Measurements from ENCODE around the gene SCGN. TPM values are rescaled to one million over a fixed set of nuclear protein-coding genes. Genes with fewer than 3 reads are reported as not detected.

Gene SCGN
- polyA plus RNA-seq, 2 of the 4 experiments (the other 2 are of a cell fraction): 0.13 to 0.17 TPM

DNA sequence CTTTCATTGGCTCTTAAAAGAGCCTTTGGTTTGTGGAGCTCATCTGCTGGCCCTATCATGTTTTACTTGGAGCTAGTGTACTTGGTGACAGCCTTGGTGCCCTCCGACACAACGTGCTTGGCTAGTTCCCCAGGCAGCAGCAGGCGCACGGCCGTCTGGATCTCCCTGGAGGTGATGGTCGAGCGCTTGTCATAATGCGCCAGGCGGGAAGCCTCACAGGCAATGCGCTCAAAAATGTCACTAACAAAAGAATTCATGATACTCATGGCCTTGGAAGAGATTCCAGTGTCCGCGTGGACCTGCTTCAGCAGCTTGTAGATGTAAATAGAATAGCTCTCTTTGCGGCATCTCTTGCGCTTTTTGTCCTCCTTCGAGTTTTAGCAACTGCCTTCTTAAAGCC, 79.7 kb downstream of the SCGN start:
- ChIA-PET CTCF (interaction anchor here (1.1 kb wide), 1 partner anchor 12 kb away, joined by 4 read pairs; no protein-coding TSS in a partner anchor), POLR2A (no interaction called here)
- ATAC-seq (no peak), DNase-seq (ENCODE audit: low read depth in 1 of 2, low spot score in 1 of 2) (no peak), FAIRE-seq (no peak)
- no peaks in the 10 kb centered on the region for H3K4me1 ChIP-seq
- WGBS (ENCODE audit: missing lambda C conversion rate): 86% methylated on average over 15 of the region's 15 CpGs
- H3K4me3 ChIP-seq: no peak overlapping the region
- peaks cover 6% of the 10 kb centered on the region; the same call in 2 of the 3 replicates for H3K9me3 ChIP-seq
- no peak overlapping the region for H3K27ac ChIP-seq
- TF ChIP-seq JUNB (IDR thresholded peaks at IDR 0.05): no peak
- TF ChIP-seq MYC (IDR thresholded peaks at IDR 0.05; ENCODE audit: borderline replicate concordance, low read length): no peak
- no peak for TF ChIP-seq SMC3 (IDR thresholded peaks at IDR 0.05)
- TF ChIP-seq ZSCAN20 (CRISPR knock-in tag; IDR thresholded peaks at IDR 0.05): no peak
- no peak for TF ChIP-seq CEBPB (IDR thresholded peaks at IDR 0.05)
- TF ChIP-seq, protein P1, sequence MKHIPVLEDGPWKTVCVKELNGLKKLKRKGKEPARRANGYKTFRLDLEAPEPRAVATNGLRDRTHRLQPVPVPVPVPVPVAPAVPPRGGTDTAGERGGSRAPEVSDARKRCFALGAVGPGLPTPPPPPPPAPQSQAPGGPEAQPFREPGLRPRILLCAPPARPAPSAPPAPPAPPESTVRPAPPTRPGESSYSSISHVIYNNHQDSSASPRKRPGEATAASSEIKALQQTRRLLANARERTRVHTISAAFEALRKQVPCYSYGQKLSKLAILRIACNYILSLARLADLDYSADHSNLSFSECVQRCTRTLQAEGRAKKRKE (CRISPR knock-in tag; IDR thresholded peaks at IDR 0.05; ENCODE audit: low read depth): no peak
- no peak for TF ChIP-seq EP300 (IDR thresholded peaks at IDR 0.05)
- TF ChIP-seq RNF2 (IDR thresholded peaks at IDR 0.05; ENCODE audit: borderline replicate concordance, low read depth): no peak
- TF ChIP-seq, protein P2, sequence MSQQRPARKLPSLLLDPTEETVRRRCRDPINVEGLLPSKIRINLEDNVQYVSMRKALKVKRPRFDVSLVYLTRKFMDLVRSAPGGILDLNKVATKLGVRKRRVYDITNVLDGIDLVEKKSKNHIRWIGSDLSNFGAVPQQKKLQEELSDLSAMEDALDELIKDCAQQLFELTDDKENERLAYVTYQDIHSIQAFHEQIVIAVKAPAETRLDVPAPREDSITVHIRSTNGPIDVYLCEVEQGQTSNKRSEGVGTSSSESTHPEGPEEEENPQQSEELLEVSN (IDR thresholded peaks at IDR 0.05; ENCODE audit: borderline replicate concordance, low read depth): no peak
- no peak for TF ChIP-seq FOSB (CRISPR knock-in tag; IDR thresholded peaks at IDR 0.05)
- no peak for TF ChIP-seq MAZ (IDR thresholded peaks at IDR 0.05; ENCODE audit: borderline replicate concordance, low read depth, low read length)
- no peak for TF ChIP-seq RAD21 (conservative IDR thresholded peaks at IDR 0.05 in 1 of 2, IDR thresholded peaks at IDR 0.05 in 1 of 2)
- TF ChIP-seq MAX (IDR thresholded peaks at IDR 0.05): no peak
- TF ChIP-seq MAFK (IDR thresholded peaks at IDR 0.05; ENCODE audit: partially characterized antibody): no peak
- no peak for TF ChIP-seq TFCP2L1 (CRISPR knock-in tag; IDR thresholded peaks at IDR 0.05)
- TF ChIP-seq ZC3H11A (IDR thresholded peaks at IDR 0.05): no peak
- TF ChIP-seq TP53 (CRISPR knock-in tag; IDR thresholded peaks at IDR 0.05): no peak
- no peak for TF ChIP-seq HEYL (CRISPR knock-in tag; IDR thresholded peaks at IDR 0.05)
- no peak overlapping the region for H3K4me2 ChIP-seq

DNA sequence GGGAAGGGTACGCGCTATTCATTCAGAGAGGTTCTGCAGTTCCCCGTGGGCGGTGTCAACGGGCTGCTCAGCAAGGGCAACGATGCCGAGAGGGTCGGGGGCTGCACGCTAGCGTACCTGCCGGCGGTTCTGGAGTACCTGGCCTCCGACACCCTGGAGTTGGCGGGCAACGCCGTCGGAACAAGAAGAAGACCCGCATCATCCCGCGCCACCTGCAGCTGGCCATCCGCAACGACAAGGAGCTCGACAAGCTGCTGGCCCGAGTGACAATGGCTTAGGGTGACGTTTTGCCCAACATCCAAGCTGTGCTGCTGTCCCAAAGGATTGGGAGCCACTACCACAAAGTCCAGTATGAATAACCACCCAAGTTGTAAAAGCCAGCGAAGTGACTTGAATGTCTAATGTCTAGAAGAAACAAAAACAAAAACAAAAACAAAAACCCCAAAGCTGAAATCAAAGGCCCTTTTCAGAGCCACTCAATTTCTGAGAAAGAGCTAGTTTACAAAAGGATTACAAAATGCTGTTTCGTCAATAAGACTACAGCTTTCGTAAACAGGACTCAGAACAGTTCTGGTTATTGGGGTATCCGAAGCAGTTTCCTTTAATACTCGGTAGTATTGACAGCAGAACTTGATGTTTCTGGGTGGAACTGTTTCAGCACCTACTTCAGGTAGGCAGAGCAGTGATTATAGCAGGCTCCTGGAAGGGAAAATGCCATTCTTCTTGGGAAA, 80.6 kb downstream of the SCGN start:
- WGBS (ENCODE audit: missing lambda C conversion rate): 65% methylated on average over 14 of the region's 30 CpGs
- DNase-seq (ENCODE audit: low read depth in 1 of 2, low spot score in 1 of 2) (no peak), FAIRE-seq (no peak), ATAC-seq (no peak)
- ChIA-PET POLR2A (no interaction called here), CTCF (no interaction called here)
- H3K4me3 ChIP-seq: no peak overlapping the region
- H3K4me1 ChIP-seq: no peaks in the 10 kb centered on the region
- no peak overlapping the region for H3K4me2 ChIP-seq
- no peak overlapping the region for H3K27ac ChIP-seq
- H3K9me3 ChIP-seq: peaks cover 15% of the 10 kb centered on the region; the same call in 2 of the 3 replicates
- TF ChIP-seq, protein P3, sequence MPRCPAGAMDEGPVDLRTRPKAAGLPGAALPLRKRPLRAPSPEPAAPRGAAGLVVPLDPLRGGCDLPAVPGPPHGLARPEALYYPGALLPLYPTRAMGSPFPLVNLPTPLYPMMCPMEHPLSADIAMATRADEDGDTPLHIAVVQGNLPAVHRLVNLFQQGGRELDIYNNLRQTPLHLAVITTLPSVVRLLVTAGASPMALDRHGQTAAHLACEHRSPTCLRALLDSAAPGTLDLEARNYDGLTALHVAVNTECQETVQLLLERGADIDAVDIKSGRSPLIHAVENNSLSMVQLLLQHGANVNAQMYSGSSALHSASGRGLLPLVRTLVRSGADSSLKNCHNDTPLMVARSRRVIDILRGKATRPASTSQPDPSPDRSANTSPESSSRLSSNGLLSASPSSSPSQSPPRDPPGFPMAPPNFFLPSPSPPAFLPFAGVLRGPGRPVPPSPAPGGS (IDR thresholded peaks at IDR 0.05): no peak
- TF ChIP-seq USF2 (IDR thresholded peaks at IDR 0.05) (no peak), GATA3 (IDR thresholded peaks at IDR 0.05; ENCODE audit: borderline replicate concordance) (no peak), ZNF302 (CRISPR knock-in tag; IDR thresholded peaks at IDR 0.05) (no peak), SREBF2 (IDR thresholded peaks at IDR 0.05) (no peak), NR3C1 (IDR thresholded peaks at IDR 0.05) (no peak), ZSCAN20 (CRISPR knock-in tag; IDR thresholded peaks at IDR 0.05) (no peak), ESRRA (IDR thresholded peaks at IDR 0.05; ENCODE audit: borderline replicate concordance, low read length) (no peak), MAFK (IDR thresholded peaks at IDR 0.05; ENCODE audit: partially characterized antibody) (no peak), PHF8 (IDR thresholded peaks at IDR 0.05; ENCODE audit: borderline replicate concordance, low read depth) (no peak), JUNB (IDR thresholded peaks at IDR 0.05) (no peak), RFX5 (IDR thresholded peaks at IDR 0.05) (no peak), MAZ (IDR thresholded peaks at IDR 0.05; ENCODE audit: borderline replicate concordance, low read depth, low read length) (no peak)
- TF ChIP-seq, protein P4, sequence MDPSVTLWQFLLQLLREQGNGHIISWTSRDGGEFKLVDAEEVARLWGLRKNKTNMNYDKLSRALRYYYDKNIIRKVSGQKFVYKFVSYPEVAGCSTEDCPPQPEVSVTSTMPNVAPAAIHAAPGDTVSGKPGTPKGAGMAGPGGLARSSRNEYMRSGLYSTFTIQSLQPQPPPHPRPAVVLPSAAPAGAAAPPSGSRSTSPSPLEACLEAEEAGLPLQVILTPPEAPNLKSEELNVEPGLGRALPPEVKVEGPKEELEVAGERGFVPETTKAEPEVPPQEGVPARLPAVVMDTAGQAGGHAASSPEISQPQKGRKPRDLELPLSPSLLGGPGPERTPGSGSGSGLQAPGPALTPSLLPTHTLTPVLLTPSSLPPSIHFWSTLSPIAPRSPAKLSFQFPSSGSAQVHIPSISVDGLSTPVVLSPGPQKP (IDR thresholded peaks at IDR 0.05; ENCODE audit: low read depth, low read length): no peak
- TF ChIP-seq, protein P5, sequence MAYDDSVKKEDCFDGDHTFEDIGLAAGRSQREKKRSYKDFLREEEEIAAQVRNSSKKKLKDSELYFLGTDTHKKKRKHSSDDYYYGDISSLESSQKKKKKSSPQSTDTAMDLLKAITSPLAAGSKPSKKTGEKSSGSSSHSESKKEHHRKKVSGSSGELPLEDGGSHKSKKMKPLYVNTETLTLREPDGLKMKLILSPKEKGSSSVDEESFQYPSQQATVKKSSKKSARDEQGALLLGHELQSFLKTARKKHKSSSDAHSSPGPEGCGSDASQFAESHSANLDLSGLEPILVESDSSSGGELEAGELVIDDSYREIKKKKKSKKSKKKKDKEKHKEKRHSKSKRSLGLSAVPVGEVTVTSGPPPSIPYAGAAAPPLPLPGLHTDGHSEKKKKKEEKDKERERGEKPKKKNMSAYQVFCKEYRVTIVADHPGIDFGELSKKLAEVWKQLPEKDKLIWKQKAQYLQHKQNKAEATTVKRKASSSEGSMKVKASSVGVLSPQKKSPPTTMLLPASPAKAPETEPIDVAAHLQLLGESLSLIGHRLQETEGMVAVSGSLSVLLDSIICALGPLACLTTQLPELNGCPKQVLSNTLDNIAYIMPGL (CRISPR knock-in tag; IDR thresholded peaks at IDR 0.05; ENCODE audit: borderline replicate concordance): no peak
- TF ChIP-seq, protein P6, sequence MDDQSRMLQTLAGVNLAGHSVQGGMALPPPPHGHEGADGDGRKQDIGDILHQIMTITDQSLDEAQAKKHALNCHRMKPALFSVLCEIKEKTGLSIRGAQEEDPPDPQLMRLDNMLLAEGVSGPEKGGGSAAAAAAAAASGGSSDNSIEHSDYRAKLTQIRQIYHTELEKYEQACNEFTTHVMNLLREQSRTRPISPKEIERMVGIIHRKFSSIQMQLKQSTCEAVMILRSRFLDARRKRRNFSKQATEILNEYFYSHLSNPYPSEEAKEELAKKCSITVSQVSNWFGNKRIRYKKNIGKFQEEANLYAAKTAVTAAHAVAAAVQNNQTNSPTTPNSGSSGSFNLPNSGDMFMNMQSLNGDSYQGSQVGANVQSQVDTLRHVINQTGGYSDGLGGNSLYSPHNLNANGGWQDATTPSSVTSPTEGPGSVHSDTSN (IDR thresholded peaks at IDR 0.05): no peak
